Prostate gland (tissue), 2 donors: ENCODE results near the gene DHX32. TPM values are rescaled to one million over a fixed set of nuclear protein-coding genes. Genes with fewer than 3 reads are reported as not detected.

Experiments
- DNase-seq: peaks from one replicate; pipeline ENCODE4 v3.0.0-alpha.2; 2019; ENCODE audit warnings: low spot score
- H3K27ac ChIP-seq, 2 donors: fragments of 200-600 bp; sonication (generic); 2 replicates each; pipeline ENCODE4 v1.5.1; 2017 to 2019
- H3K27me3 ChIP-seq: fragments of 200-600 bp; sonication (generic); replicated peaks from 2 replicates; pipeline ENCODE4 v1.5.1; 2019; ENCODE audit not compliant: insufficient read depth
- H3K36me3 ChIP-seq, 2 donors: fragments of 200-600 bp; sonication (generic); 1 replicate in 1 of 2; 2 replicates in 1 of 2; pipeline versions ENCODE4 v1.5.1 to v1.8.1; 2017 to 2019
- H3K4me1 ChIP-seq: fragments of 200-600 bp; sonication (generic); replicated peaks from 2 replicates; pipeline ENCODE4 v1.5.1; 2019
- H3K4me3 ChIP-seq, 2 donors: fragments of 200-600 bp; sonication (generic); 2 replicates each; pipeline ENCODE4 v1.5.1; 2017 to 2019
- H3K9me3 ChIP-seq: fragments of 200-600 bp; sonication (generic); 2 replicates; pipeline ENCODE4 v1.5.1; 2017
- POLR2A ChIP-seq: fragments of 450-650 bp; IDR thresholded peaks from one replicate; pipeline ENCODE4 v1.6.1; 2016; ENCODE audit warnings: antibody characterized with exemption, mild to moderate bottlenecking
- POLR2AphosphoS5 ChIP-seq: sonication (generic); formaldehyde crosslinking; IDR thresholded peaks from one replicate; pipeline ENCODE4 v1.6.1; 2017; ENCODE audit warnings: antibody characterized with exemption
- WGBS: methylation state at CpG from one replicate; pipeline ENCODE4 v1.1.5; 2018; 5-methylcytosine and 5-hydroxymethylcytosine counted together
- intact Hi-C: fragments of 100-400 bp; cut with DNase I; formaldehyde crosslinking; loops from one replicate; pipeline ENCODE4 v1.14.2; 2022
- total RNA-seq, 2 donors: library from RNA; depleted of rRNA; stranded (reverse); fragments of >200 nt; gene quantifications; one replicate each; pipeline ENCODE4 v1.1.0, GENCODE V29; 2016
- TF ChIP-seq, protein P1 (sequence below), 4 experiments: fragments of 200-600 bp in 2 of 4; fragments of 450-650 bp in 2 of 4; sonication (generic) in 2 of 4; IDR thresholded peaks; 1 replicate in 3 of 4; 2 replicates in 1 of 4; pipeline ENCODE4 v1.5.1; 2016 to 2019; ENCODE audit warnings: antibody characterized with exemption in 4 of 4, mild to moderate bottlenecking in 2 of 4, moderate library complexity in 2 of 4

DHX32 gene
- total RNA-seq, 2 donors from 2014 or later: 39.3 to 53.5 TPM

DNA sequence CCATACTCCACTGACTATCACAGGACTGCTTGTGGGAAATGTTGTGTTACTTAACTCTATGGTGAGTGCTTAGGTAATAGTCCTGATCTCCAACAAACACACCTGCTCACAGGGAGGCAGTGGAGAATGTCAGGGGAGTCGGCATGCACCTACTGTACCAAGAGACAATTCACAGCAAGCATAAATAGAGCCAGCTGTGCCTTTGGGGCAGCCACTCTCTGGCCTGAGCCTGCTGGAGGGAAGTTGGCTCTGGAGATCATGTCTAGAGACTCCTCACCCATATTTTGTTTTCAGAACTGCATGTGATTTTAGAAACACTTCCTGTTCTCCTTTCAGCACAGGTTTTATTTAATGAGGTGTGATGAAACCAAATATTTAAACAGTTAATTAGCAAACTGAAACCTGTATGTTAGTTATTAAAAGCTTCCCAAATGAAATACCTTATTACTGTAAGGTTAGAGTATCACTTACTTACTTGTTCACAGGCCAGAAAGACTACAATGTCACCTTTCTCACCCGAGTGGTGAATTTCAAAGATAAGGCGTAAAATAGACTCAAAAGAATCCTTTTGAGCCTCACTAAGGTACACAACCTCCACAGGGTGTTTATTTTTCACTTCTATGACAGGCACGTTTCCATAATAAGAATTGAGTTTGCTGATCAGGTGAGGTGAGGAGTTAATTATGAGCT, 21.8 kb downstream of the DHX32 start:
- TF ChIP-seq POLR2A (no peak), POLR2AphosphoS5 (no peak)
- TF ChIP-seq, protein P1, sequence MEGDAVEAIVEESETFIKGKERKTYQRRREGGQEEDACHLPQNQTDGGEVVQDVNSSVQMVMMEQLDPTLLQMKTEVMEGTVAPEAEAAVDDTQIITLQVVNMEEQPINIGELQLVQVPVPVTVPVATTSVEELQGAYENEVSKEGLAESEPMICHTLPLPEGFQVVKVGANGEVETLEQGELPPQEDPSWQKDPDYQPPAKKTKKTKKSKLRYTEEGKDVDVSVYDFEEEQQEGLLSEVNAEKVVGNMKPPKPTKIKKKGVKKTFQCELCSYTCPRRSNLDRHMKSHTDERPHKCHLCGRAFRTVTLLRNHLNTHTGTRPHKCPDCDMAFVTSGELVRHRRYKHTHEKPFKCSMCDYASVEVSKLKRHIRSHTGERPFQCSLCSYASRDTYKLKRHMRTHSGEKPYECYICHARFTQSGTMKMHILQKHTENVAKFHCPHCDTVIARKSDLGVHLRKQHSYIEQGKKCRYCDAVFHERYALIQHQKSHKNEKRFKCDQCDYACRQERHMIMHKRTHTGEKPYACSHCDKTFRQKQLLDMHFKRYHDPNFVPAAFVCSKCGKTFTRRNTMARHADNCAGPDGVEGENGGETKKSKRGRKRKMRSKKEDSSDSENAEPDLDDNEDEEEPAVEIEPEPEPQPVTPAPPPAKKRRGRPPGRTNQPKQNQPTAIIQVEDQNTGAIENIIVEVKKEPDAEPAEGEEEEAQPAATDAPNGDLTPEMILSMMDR (IDR thresholded peaks at IDR 0.05): no peak
- DNase-seq: no peak
- intact Hi-C loops: no loop called here
- Histone ChIP-seq H3K36me3 (no peaks in the 10 kb centered on the region), H3K27ac (no peak overlapping the region), H3K4me1 (no peaks in the 10 kb centered on the region), H3K27me3 (no peaks in the 10 kb centered on the region), H3K9me3 (no peaks in the 10 kb centered on the region), H3K4me3 (no peak overlapping the region)
- 78% methylated on average over 4 of the region's 4 CpGs for WGBS

DNA sequence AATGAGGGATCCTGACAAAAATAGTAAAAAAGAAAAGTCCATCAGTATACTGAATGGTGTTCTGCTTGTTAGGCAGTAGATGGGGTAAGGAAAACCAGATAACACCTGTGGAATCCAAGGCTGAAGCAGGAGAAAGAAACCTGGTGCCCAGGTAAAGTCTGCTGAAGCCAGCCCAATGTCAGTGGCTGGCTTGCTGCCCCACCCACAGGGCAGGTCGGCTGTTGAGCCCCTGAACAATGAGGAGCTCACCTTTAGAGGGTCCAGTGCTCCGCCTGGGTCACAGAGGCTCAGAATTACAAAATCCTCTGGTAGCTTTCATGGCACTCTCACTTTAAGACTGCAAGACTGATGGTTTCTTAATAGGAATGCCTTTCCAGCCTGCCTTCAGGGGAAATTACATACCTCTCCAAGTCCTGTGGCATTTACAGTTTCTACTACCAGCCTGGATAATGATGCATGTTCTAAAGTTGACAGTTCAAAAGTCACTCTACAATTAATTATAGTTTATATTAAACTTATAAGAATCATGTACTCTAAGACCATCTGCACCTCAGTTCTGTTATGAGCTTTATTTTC, 23.8 kb downstream of the DHX32 start:
- Histone ChIP-seq H3K27me3 (no peaks in the 10 kb centered on the region), H3K36me3 (no peaks in the 10 kb centered on the region), H3K9me3 (no peaks in the 10 kb centered on the region), H3K4me1 (no peaks in the 10 kb centered on the region), H3K4me3 (no peak overlapping the region), H3K27ac (no peak overlapping the region)
- no peak for DNase-seq
- intact Hi-C loops: no loop called here
- no peak for TF ChIP-seq POLR2AphosphoS5
- no peak for TF ChIP-seq POLR2A
- TF ChIP-seq, protein P1 (IDR thresholded peaks at IDR 0.05): no peak
- 80% methylated on average over 2 of the region's 2 CpGs for WGBS

DNA sequence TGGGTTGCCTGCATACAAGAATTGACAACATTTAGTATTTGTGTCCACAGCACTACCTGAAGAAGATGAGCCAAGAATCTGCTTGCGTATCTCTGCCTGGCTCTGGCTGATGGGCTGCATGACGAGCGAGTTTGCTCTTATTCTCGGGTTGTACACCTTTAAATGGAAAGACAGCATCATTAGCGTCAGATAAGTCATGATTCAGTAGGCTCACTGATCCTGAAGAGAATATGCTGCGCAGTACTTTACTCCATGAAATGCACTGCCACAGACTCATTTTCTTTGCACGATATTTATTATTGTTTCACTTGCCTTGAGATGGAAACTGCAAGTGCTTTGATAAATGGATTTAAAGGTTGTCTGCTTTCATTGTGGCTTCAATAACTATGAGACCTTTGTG, 28.6 kb downstream of the DHX32 start:
- WGBS: 93% methylated on average over 7 of the region's 7 CpGs
- Histone ChIP-seq H3K4me3 (no peak overlapping the region), H3K4me1 (no peaks in the 10 kb centered on the region), H3K36me3 (no peaks in the 10 kb centered on the region), H3K27me3 (no peaks in the 10 kb centered on the region), H3K27ac (no peak overlapping the region), H3K9me3 (no peaks in the 10 kb centered on the region)
- TF ChIP-seq POLR2AphosphoS5 (no peak), POLR2A (no peak)
- TF ChIP-seq, protein P1 (IDR thresholded peaks at IDR 0.05): no peak
- DNase-seq: no peak
- intact Hi-C loops: no loop called here

DNA sequence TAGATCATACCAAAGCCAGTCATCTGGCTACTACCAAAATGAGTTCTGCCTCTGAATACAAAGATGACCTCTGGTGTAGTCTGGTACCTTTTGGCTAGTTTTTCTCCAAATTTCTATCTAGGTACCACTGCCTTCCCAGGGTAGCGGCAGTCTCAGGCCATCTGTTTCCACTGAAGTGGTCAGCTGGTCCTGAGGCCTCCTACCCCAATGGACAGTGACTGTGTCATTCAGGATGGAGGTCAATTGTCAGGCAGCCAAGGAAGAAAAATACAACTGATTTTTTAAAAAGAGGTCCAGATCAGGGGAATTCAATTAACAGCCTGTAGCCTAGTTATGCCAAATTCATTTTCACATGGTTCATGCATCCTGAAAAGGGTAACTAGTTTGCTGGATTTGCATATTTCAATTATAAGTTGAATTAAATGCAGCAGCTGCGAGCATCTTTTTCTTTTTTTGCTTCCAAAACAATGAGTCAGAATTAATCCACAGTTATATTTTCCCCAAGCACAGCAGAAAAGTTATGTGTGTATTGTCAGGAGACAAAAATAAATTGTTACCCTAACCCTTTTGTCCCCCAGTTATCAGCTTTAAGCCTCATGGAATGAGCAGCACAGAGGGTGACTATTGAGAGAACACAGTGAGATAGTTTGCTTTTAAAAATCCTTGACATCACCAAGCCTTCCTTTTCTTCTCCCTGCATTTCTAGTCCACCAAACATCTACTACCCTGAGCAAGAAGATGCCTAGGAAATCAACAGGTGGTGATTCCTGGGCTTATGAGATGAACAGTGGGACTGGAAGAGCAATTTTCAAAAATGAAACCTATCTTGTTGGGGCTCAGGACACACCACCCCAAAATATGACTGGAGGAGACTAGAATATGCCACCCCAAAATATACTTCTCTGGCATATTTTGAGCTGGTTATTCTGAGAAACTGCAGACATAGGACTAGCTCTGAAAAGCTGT, 30.0 kb downstream of the DHX32 start:
- Histone ChIP-seq H3K36me3 (no peaks in the 10 kb centered on the region), H3K4me1 (no peaks in the 10 kb centered on the region), H3K9me3 (no peaks in the 10 kb centered on the region), H3K4me3 (no peak overlapping the region), H3K27ac (no peak overlapping the region), H3K27me3 (no peaks in the 10 kb centered on the region)
- 92% methylated on average over 2 of the region's 2 CpGs for WGBS
- no peak for TF ChIP-seq POLR2A
- TF ChIP-seq POLR2AphosphoS5: no peak
- TF ChIP-seq, protein P1 (IDR thresholded peaks at IDR 0.05): no peak
- no peak for DNase-seq
- intact Hi-C loops: no loop called here
